ENCODE measurements around the gene RNF5.
A peak's percentile ranks its signal among the peaks of the same experiment; 100 is the strongest.

The RNF5 gene

GRCh38 chr6:32151863-32152768 lies 26.1 kb upstream of the RNF5 start, which contains the start of gene PRRT1:
PRRT1 (minus strand) TSS chr6:32151939; CDS start chr6:32151827, 112 bp downstream.
- DNase-seq (ENCODE audit: low spot score): no peak

GRCh38 chr6:32152769-32153563 lies 25.2 kb upstream of the RNF5 start:
- DNase-seq (ENCODE audit: low spot score): no peak

DNA sequence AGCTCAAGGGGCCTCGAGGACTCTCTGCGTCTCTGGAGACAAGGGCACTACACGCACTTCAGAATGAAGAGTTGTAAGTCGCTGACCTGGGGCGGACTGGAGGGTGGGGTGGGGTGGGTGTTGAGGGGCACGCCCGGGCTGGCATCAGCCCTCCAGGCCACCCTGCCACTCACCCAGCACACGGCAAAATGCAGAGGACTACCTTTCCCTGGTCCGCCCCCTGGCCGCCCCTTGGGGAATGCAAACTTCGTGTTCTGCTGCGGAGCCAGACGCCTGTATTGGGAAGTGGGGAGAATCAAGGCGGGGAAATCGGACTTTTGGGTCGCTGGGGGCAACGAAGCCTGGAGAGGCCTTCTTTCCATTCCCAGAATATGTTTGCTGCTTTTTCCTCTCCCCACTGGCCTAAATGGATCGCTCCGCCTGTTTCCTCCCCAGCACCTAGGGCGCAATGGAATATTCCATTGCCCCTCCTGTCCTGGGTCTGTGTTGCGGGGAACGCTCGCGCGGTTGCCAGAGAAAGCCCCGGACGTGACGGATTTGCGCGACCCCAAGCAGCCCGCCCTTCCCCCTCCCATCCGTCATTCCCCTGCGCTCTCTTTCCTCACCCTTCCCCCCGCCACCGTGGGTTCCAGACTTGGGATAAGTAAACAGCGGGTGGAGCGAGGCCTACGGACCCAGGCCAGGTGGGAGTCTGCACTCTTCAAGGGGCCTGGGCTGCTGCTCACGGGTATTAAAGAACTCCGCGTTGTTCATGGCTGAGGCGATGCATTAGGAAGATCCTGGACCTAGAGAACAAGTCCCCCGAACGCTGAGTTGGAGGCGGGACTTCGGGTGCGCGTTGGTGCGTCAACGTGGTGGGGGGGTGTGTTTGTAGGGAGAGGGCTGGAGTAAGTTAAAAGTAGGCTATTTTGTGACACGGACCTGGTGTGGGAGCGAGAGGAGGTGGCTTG lies 24.4 kb upstream of the RNF5 start, which contains the start of gene PPT2:
Gene PPT2 (plus strand): TSS at position 578 of the 950 bp plus-strand sequence. CDS start 454 bp downstream, outside the sequence.
- DNase-seq (ENCODE audit: low spot score): peak; percentile 76

- DNase-seq (ENCODE audit: low spot score): peak; percentile 72
Observed at GRCh38 chr6:32154514-32155161, 23.6 kb upstream of the RNF5 start.

GRCh38 chr6:32156891-32157290 lies 21.3 kb upstream of the RNF5 start:
- DNase-seq (ENCODE audit: low spot score): no peak

GRCh38 chr6:32158052-32158451 lies 20.2 kb upstream of the RNF5 start:
- DNase-seq (ENCODE audit: low spot score): no peak

DNA sequence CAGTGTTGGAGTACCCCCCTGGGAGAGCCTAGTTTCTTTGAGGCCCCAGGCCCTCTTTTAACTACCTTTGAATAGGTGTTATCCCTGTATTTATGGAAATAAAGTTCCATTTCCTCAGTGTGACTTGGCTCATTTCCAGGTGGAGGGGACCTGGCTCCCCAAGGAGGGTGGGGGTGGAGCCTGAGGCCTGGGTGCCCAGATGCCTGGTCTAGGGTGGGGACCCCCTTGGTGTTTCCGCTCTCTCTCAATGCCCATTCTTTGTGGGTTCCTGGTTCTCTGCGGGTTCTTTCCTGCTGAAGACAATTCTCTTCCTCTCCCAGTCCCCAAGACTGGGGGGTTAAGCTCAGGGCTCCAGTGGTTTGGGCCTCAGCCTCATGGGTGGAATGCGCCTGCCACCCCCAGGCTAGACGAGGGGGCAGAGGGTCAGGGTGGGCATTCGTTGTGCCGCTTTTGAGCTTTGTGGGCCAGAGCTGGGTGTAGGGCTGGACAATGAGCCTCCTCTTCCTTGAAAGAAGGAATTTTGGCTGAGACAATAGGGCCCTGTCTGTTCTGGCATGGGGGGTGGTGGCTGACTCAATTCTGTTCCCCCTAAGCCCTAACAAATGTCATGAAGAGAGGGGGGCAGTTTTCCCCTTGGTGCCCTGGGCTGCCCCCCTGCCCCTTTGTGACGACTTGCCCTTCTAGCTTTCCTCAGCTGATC lies 14.5 kb upstream of the RNF5 start:
- no peak for DNase-seq (ENCODE audit: low spot score)

DNA sequence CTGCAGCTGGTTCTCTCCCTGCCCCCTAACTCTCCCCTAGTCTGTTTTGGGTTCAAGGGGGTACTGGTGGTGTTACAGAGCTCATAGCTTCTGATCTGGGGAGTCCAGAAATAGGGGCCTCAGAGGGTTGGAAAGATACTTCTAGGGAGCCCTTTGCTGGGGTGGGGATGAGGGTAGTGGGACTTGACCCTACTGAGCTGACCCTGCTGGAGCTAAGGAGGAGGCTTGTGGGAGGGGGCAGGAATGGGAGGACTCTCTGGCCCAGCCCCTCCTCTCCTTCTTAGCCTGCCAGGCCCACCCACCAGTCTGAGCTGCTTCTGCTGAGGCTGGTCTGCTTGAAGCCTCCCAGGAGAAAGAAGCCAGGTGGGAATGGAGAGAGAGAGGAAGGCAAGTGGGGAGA lies 13.9 kb upstream of the RNF5 start, which contains the start of gene EGFL8:
Gene EGFL8 (plus strand): TSS at position 301 of the 400 bp plus-strand sequence. CDS start 1,571 bp downstream, outside the sequence.
- DNase-seq (ENCODE audit: low spot score): no peak

DNA sequence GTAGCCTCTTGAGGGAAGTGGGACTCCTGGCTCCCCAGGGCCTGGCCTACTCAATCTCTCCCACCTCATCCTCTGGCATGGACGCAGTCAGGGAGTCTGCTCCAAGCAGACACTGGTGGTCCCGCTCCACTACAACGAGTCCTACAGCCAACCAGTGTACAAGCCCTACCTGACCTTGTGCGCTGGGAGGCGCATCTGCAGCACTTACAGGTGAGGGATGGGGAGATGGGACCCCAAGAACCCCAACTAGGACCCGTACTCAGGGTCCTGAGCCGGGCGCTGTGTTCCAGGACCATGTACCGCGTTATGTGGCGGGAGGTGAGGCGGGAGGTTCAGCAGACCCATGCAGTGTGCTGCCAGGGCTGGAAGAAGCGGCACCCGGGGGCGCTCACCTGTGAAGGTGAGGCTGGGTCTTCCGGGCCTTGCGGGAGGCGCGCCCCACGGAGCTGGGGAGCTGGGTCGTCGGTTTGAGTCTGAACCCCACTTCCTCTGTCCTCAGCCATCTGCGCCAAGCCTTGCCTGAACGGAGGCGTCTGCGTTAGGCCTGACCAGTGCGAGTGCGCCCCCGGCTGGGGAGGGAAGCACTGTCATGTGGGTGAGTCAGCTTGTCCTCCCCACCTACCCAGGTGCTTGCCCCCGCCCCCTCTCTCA lies 11.7 kb upstream of the RNF5 start:
- DNase-seq (ENCODE audit: low spot score): no peak

DNA sequence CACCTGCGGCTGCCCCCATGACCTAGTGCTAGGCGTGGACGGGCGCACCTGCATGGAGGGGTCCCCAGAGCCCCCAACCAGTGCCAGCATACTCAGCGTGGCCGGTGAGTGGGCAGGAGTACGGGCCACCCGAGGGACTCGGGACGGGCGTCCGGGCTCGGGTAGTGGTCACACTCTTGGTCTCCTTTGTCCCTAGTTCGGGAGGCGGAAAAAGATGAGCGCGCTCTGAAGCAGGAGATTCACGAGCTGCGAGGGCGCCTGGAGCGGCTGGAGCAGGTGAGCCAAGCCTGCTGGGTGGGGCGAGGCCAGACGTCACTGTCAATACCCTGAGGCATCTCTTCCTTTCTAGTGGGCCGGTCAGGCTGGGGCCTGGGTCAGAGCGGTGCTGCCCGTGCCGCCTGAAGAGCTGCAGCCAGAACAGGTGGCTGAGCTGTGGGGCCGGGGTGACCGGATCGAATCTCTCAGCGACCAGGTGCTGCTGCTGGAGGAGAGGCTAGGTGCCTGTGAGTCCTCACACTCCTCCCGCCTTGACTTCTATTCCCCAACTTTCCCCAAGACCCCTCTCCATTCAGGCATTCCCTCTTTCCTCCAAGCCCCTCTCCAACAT lies 10.9 kb upstream of the RNF5 start:
- no peak for DNase-seq (ENCODE audit: low spot score)

- no peak for DNase-seq (ENCODE audit: low spot score)
Observed at GRCh38 chr6:32167761-32168262, 10.4 kb upstream of the RNF5 start.

- no peak for DNase-seq (ENCODE audit: low spot score)
Observed at GRCh38 chr6:32168350-32168749, 9.9 kb upstream of the RNF5 start.

DNA sequence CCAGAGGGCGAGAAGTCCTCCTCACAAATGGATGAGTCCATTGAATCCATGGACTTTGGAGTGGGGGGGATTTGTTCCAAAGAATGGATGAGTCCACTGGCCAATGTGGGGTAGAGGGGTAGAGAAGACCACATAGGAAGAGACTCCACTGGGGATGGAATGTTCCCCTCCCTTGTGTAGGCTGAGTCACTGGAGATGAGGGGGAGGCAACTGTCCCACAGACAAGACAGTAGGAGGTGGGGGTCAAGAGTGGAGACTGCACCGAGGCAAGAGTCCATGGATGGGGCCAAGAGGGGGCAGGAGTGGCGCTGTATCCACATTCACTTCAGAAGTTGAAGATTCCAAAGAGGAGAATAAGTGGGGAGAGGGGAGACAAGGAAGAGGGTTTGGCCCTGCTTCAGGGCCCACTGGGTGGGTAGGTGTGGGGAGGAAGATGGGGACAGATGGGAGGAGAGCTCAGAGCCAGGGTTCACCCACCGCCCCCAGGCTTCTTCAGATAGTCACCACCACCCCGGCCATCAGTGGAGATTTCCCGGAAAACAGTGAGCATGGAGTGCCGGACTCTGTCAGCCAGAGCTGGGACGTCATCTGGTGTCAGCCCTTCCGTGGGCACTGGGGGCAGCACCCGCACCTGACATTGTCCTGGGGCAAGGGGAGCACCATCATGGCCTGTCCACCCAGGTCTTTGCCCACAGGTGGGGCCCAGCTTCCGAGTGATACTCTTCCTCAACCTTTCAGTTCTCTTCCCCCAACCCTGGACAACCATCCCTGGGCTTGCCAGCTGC lies 9.2 kb upstream of the RNF5 start:
- no peak for DNase-seq (ENCODE audit: low spot score)

DNA sequence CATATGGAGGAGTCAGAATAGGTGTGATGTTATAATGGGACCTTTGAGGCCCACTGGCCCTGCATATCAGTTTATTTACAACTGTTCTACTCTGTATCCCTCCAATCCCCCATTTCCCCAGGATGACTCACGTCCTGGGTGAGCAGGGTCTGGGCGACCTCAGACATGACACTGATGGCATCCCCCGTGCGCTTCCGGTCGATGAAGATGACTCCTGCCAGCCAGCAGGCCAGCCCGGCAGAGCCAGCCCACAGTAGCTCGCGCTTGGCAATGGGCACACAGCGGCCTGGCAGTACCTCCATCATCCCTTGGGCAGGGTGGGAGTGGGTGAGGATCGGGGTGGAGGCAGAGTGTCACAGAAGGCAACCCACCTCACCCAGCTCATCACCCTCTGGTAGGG lies 7.9 kb upstream of the RNF5 start:
- DNase-seq (ENCODE audit: low spot score): no peak

GRCh38 chr6:32171234-32171633 lies 7.0 kb upstream of the RNF5 start:
- DNase-seq (ENCODE audit: low spot score): no peak

DNA sequence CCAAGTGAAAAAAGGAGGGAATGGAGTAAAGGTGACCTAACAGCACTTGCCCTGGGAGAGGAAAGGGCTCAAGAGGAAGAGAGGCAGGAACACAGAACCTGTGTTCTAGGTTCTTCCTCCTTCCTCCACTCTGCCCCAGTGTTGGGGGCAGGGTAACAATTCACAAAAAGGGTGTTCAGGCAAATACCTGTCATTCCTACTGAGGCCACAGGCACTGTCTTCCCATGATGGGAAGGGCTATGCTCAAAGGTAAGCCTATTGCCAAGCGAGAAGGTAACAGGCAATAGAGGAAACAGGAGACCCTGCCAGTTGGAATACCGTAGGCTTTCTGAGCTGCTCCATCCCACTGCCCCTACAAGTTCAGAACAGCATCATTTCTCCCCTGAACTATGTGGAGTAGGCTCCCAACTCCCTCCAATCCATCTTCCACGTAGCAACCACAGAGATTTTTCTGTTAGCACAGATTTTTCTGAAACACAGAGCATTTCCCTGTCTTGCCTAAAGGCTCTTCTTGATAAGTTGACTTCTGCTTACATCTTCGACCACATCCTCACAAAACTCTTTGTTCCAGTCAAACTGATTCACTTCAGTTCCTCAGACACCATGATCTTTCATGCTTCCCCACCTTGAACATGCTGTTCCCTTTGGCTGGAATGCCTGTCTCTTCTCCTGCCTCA lies 5.0 kb upstream of the RNF5 start:
- no peak for DNase-seq (ENCODE audit: low spot score)

DNA sequence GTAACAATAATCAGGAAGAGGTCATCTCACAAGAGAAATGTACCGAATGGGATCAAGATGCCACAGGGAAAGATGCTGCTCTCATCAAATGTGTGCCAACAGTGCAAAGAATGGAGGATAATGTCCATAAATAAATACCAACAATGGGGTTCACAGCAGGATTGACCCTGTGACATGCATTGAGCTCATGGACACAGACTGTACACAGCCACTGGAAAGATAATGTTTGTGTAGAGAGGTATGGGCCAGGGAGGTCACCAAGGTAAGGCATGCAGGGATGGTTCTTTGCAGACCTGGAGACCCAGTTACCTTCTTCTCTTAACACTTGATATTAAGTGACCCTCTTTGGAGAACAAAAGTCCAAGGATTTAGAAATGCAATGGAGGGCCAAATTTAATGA lies 3.8 kb upstream of the RNF5 start:
- DNase-seq (ENCODE audit: low spot score): no peak

- no peak for DNase-seq (ENCODE audit: low spot score)
Observed at GRCh38 chr6:32175322-32175710, 2.9 kb upstream of the RNF5 start.

Measured in HuH-7.5 (cell line).